SK-N-MC (cell line): ENCODE data around the gene ATP6V0B.
A peak's percentile ranks its signal among the peaks of the same experiment; 100 is the strongest.

ENCODE experiments used
- DNase-seq: peaks from one replicate; pipeline ENCODE4 v3.0.0-alpha.2; 2011; ENCODE audit warnings: low read depth, low spot score
- H3K27ac ChIP-seq: fragments of 200-600 bp; sonication (generic); 2 replicates; pipeline ENCODE4 v1.5.1; 2016; ENCODE audit warnings: mixed run types
- H3K36me3 ChIP-seq: fragments of 200-600 bp; sonication (generic); 2 replicates; pipeline ENCODE4 v1.6.1; 2017; ENCODE audit warnings: antibody characterized with exemption, low read length, mixed read lengths; ENCODE audit not compliant: insufficient read depth
- H3K4me3 ChIP-seq: fragments of 200-600 bp; sonication (generic); 2 replicates; pipeline ENCODE4 v1.5.1; 2016
- H3K9ac ChIP-seq: fragments of 200-600 bp; sonication (generic); 2 replicates; pipeline ENCODE4 v1.8.0; 2017; ENCODE audit warnings: mixed run types, mixed read lengths; ENCODE audit not compliant: insufficient read length
- H3K9me3 ChIP-seq: fragments of 200-600 bp; sonication (generic); 2 replicates; pipeline ENCODE4 v1.6.1; 2017; ENCODE audit warnings: low read depth, mild to moderate bottlenecking, antibody characterized with exemption, low read length, moderate library complexity, mixed read lengths
- EZH2 ChIP-seq: fragments of 200-600 bp; sonication (generic); IDR thresholded peaks from one replicate; pipeline ENCODE4 v1.6.1; 2017; ENCODE audit warnings: antibody characterized with exemption
- FOXP2 ChIP-seq: optimal IDR thresholded peaks from 2 replicates; pipeline ENCODE3; 2011; ENCODE audit warnings: mild to moderate bottlenecking, moderate library complexity; ENCODE audit not compliant: insufficient read depth; ENCODE audit errors: extremely low read length, control extremely low read depth
- POLR2AphosphoS5 ChIP-seq: IDR thresholded peaks from 2 replicates; pipeline ENCODE4 v1.6.1; 2012; ENCODE audit warnings: mild to moderate bottlenecking, low read depth, low read length, borderline replicate concordance

Gene ATP6V0B

GRCh38 chr1:43942411-43942810 lies 32.3 kb upstream of the ATP6V0B start:
- TF ChIP-seq EZH2 = no peak
- TF ChIP-seq FOXP2 = no peak
- TF ChIP-seq POLR2AphosphoS5 = no peak
- Histone ChIP-seq H3K9ac (no peak overlapping the region), H3K9me3 (no peaks in the 10 kb centered on the region), H3K4me3 (no peak overlapping the region), H3K27ac (no peak overlapping the region), H3K36me3 (no peaks in the 10 kb centered on the region)
- no peak for DNase-seq

GRCh38 chr1:43944860-43945259 lies 29.9 kb upstream of the ATP6V0B start:
- H3K9me3 ChIP-seq = no peaks in the 10 kb centered on the region
- H3K4me3 ChIP-seq = 0 out of 2 replicates have a peak overlapping the region, but pooled peaks have one; percentile 25
- peaks cover 6% of the 10 kb centered on the region for H3K36me3 ChIP-seq
- no peak overlapping the region for H3K9ac ChIP-seq
- TF ChIP-seq EZH2 (no peak), POLR2AphosphoS5 (no peak), FOXP2 (no peak)
- no peak overlapping the region for H3K27ac ChIP-seq
- DNase-seq = no peak

GRCh38 chr1:43945674-43946235 lies 29.0 kb upstream of the ATP6V0B start:
- peak overlapping the region; percentile 98 for H3K4me3 ChIP-seq
- H3K9me3 ChIP-seq = no peaks in the 10 kb centered on the region
- H3K36me3 ChIP-seq = peaks cover 10% of the 10 kb centered on the region
- DNase-seq = no peak
- TF ChIP-seq EZH2 = no peak
- no peak for TF ChIP-seq POLR2AphosphoS5
- no peak for TF ChIP-seq FOXP2
- H3K9ac ChIP-seq = peak overlapping the region; percentile 98
- peak overlapping the region; percentile 80 for H3K27ac ChIP-seq

- Histone ChIP-seq H3K4me3 (peak within 1 kb of the TSS; percentile 98), H3K36me3 (peaks cover 10% of the 10 kb centered on the region), H3K9me3 (no peaks in the 10 kb centered on the region), H3K9ac (peak within 1 kb of the TSS; percentile 98), H3K27ac (peak within 1 kb of the TSS; percentile 97)
- peak; percentile 65 for DNase-seq
- no peak for TF ChIP-seq EZH2
- TF ChIP-seq POLR2AphosphoS5 = peak; percentile 76
- no peak for TF ChIP-seq FOXP2
Measured at GRCh38 chr1:43946236-43947060, 28.3 kb upstream of the ATP6V0B start, which contains the start of gene IPO13. Gene IPO13 (plus strand): TSS chr1:43946950. CDS start chr1:43947601, 651 bp downstream.

- H3K36me3 ChIP-seq = peaks cover 10% of the 10 kb centered on the region
- H3K27ac ChIP-seq = 0 out of 2 replicates have a peak overlapping the region, but pooled peaks have one; percentile 97
- peak overlapping the region; percentile 98 for H3K4me3 ChIP-seq
- no peak for DNase-seq
- H3K9me3 ChIP-seq = no peaks in the 10 kb centered on the region
- H3K9ac ChIP-seq = peak overlapping the region; percentile 98
- TF ChIP-seq FOXP2 = no peak
- no peak for TF ChIP-seq POLR2AphosphoS5
- TF ChIP-seq EZH2 = no peak
Measured at GRCh38 chr1:43947061-43947873, 27.5 kb upstream of the ATP6V0B start.

- peak overlapping the region; percentile 98 for H3K4me3 ChIP-seq
- no peaks in the 10 kb centered on the region for H3K9me3 ChIP-seq
- peak overlapping the region; percentile 98 for H3K9ac ChIP-seq
- no peak overlapping the region for H3K27ac ChIP-seq
- peaks cover 10% of the 10 kb centered on the region for H3K36me3 ChIP-seq
- TF ChIP-seq POLR2AphosphoS5 (no peak), EZH2 (no peak), FOXP2 (no peak)
- DNase-seq = no peak
Measured at GRCh38 chr1:43947874-43948437, 26.8 kb upstream of the ATP6V0B start.

- Histone ChIP-seq H3K9me3 (no peaks in the 10 kb centered on the region), H3K4me3 (no peak overlapping the region), H3K36me3 (peaks cover 10% of the 10 kb centered on the region), H3K9ac (no peak overlapping the region), H3K27ac (no peak overlapping the region)
- TF ChIP-seq EZH2 (no peak), POLR2AphosphoS5 (no peak), FOXP2 (no peak)
- no peak for DNase-seq
Measured at GRCh38 chr1:43949678-43950077, 25.1 kb upstream of the ATP6V0B start.
